ENCODE results near the gene LATS2.

LATS2 gene

GRCh38 chr13:20974981-20975585 is 86.3 kb downstream of the LATS2 start:
- no peak overlapping the region for H3K4me3 ChIP-seq (ENCODE audit: low read depth, low read length)
- peaks cover 0 to 39% of the 10 kb centered on the region in 2 experiments; a peak in 2 of 3 replicates for H3K36me3 ChIP-seq (ENCODE audit: control insufficient read depth in 2 of 2, insufficient read depth in 1 of 2, low read length in 2 of 2)
- H3K27ac ChIP-seq (ENCODE audit: extremely low read depth, low read depth, low read length), result no peak overlapping the region
- POLR2A ChIA-PET, result no interaction called here
- no peaks in the 10 kb centered on the region for H3K9me3 ChIP-seq (ENCODE audit: control insufficient read depth, insufficient read depth, low read depth, low read length)
- CTCF ChIA-PET, result no interaction called here
- no peaks in the 10 kb centered on the region for H3K4me1 ChIP-seq (ENCODE audit: control insufficient read depth, insufficient read depth, low read length)
- no peak for TF ChIP-seq ZNF391 (tag by site-specific recombination; IDR thresholded peaks at IDR 0.05; ENCODE audit: borderline replicate concordance, low read depth)
- TF ChIP-seq ZNF324 (tag by site-specific recombination; IDR thresholded peaks at IDR 0.05), result no peak
- no peak for TF ChIP-seq ZBTB21 (tag by site-specific recombination; IDR thresholded peaks at IDR 0.05)
- no peak for TF ChIP-seq GLI2 (tag by site-specific recombination; IDR thresholded peaks at IDR 0.05; ENCODE audit: borderline replicate concordance, low read depth)
- no peak for TF ChIP-seq MEIS1 (CRISPR knock-in tag; IDR thresholded peaks at IDR 0.05; ENCODE audit: borderline replicate concordance)
- TF ChIP-seq ZNF610 (tag by site-specific recombination; IDR thresholded peaks at IDR 0.05; ENCODE audit: borderline replicate concordance), result no peak
- TF ChIP-seq ZNF548 (tag by site-specific recombination; IDR thresholded peaks at IDR 0.05), result no peak
- no peak for TF ChIP-seq ZNF768 (tag by site-specific recombination; IDR thresholded peaks at IDR 0.05)
- TF ChIP-seq SETDB1 (IDR thresholded peaks at IDR 0.05; ENCODE audit: insufficient read length, low read length), result no peak
- no peak for TF ChIP-seq ZNF433 (tag by site-specific recombination; IDR thresholded peaks at IDR 0.05; ENCODE audit: low read depth)
- no peak for TF ChIP-seq ZNF169 (tag by site-specific recombination; IDR thresholded peaks at IDR 0.05)
- TF ChIP-seq ZNF23 (tag by site-specific recombination; IDR thresholded peaks at IDR 0.05; ENCODE audit: borderline replicate concordance), result no peak
- no peak for TF ChIP-seq REST (tag by site-specific recombination; IDR thresholded peaks at IDR 0.05)
- no peak for TF ChIP-seq ZFP69B (tag by site-specific recombination; IDR thresholded peaks at IDR 0.05)

DNA sequence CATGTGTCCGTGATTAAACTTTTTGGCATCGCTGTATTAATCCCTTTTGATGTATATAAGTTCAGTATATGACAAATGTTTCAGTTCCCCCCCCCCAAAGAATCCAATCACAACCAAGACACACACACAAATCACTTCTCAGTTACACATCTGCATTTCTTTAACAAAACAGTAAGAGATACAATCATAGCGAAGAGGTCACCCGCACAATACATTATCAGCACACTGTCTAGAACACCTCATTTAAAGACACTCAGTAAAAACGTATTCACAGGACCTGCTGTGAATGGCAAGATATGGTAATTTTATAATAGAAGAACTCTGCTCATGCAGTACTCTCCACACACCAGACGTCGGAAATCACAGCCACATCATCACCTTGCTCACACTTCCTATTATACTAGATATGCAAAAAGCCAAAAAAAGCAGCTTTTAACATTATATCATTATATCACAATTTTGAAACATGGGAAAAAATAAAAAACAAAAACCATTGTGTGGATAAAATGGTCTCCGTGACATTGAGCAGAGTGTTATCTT is 87.4 kb downstream of the LATS2 start:
- CTCF ChIA-PET, result interaction anchor here (0.5 to 0.6 kb wide), 2 partner anchors 128 to 175 kb away, joined by 3 read pairs; no protein-coding TSS in a partner anchor
- Histone ChIP-seq H3K9me3 (ENCODE audit: control insufficient read depth, insufficient read depth, low read depth, low read length) (no peaks in the 10 kb centered on the region), H3K36me3 (ENCODE audit: control insufficient read depth in 2 of 2, insufficient read depth in 1 of 2, low read length in 2 of 2) (peaks cover 0 to 32% of the 10 kb centered on the region in 2 experiments; a peak in 2 of 3 replicates), H3K4me1 (ENCODE audit: control insufficient read depth, insufficient read depth, low read length) (no peaks in the 10 kb centered on the region), H3K27ac (ENCODE audit: extremely low read depth, low read depth, low read length) (no peak overlapping the region), H3K4me3 (ENCODE audit: low read depth, low read length) (no peak overlapping the region)
- POLR2A ChIA-PET, result no interaction called here
- TF ChIP-seq ZNF560 (tag by site-specific recombination; IDR thresholded peaks at IDR 0.05; ENCODE audit: borderline replicate concordance) (no peak), ZNF221 (tag by site-specific recombination; IDR thresholded peaks at IDR 0.05; ENCODE audit: borderline replicate concordance) (no peak), SCRT2 (tag by site-specific recombination; IDR thresholded peaks at IDR 0.05) (no peak), MYNN (tag by site-specific recombination; IDR thresholded peaks at IDR 0.05; ENCODE audit: borderline replicate concordance) (no peak), ZNF426 (tag by site-specific recombination; IDR thresholded peaks at IDR 0.05) (no peak), ZNF629 (tag by site-specific recombination; IDR thresholded peaks at IDR 0.05) (no peak), ZNF561 (tag by site-specific recombination; IDR thresholded peaks at IDR 0.05; ENCODE audit: borderline replicate concordance) (no peak), ZNF830 (tag by site-specific recombination; IDR thresholded peaks at IDR 0.05; ENCODE audit: low read depth) (no peak), ZNF621 (tag by site-specific recombination; IDR thresholded peaks at IDR 0.05) (no peak), BCL6B (tag by site-specific recombination; IDR thresholded peaks at IDR 0.05) (no peak), ZNF768 (tag by site-specific recombination; IDR thresholded peaks at IDR 0.05) (no peak), ZNF76 (tag by site-specific recombination; IDR thresholded peaks at IDR 0.05; ENCODE audit: borderline replicate concordance, low read depth) (no peak), GLI2 (tag by site-specific recombination; IDR thresholded peaks at IDR 0.05; ENCODE audit: borderline replicate concordance, low read depth) (no peak), SALL2 (tag by site-specific recombination; IDR thresholded peaks at IDR 0.05; ENCODE audit: borderline replicate concordance) (no peak), ZBTB17 (tag by site-specific recombination; IDR thresholded peaks at IDR 0.05) (no peak), ZNF133 (tag by site-specific recombination; IDR thresholded peaks at IDR 0.05) (no peak), SP2 (tag by site-specific recombination; IDR thresholded peaks at IDR 0.05) (no peak)
- TF ChIP-seq, protein P1, sequence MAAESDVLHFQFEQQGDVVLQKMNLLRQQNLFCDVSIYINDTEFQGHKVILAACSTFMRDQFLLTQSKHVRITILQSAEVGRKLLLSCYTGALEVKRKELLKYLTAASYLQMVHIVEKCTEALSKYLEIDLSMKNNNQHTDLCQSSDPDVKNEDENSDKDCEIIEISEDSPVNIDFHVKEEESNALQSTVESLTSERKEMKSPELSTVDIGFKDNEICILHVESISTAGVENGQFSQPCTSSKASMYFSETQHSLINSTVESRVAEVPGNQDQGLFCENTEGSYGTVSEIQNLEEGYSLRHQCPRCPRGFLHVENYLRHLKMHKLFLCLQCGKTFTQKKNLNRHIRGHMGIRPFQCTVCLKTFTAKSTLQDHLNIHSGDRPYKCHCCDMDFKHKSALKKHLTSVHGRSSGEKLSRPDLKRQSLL (tag by site-specific recombination; IDR thresholded peaks at IDR 0.05), result no peak

Measured in HEK293 (cell line).